WI38 (cell line): ENCODE results near the gene CCDC12.
"Not testable (repeated sequence)": the region's sequence is repeated elsewhere in the genome, so short reads cannot be mapped to it uniquely, and the experiment has no call there.

Experiments
- H3K4me3 ChIP-seq: 2 replicates; pipeline ENCODE4 v1.5.1; 2011; ENCODE audit warnings: low read depth, mild to moderate bottlenecking, control low read depth, low read length
- CTCF ChIP-seq: IDR thresholded peaks from 2 replicates; pipeline ENCODE4 v1.5.1; 2012; ENCODE audit warnings: low read depth, mild to moderate bottlenecking, control low read depth, low read length

The CCDC12 gene

DNA sequence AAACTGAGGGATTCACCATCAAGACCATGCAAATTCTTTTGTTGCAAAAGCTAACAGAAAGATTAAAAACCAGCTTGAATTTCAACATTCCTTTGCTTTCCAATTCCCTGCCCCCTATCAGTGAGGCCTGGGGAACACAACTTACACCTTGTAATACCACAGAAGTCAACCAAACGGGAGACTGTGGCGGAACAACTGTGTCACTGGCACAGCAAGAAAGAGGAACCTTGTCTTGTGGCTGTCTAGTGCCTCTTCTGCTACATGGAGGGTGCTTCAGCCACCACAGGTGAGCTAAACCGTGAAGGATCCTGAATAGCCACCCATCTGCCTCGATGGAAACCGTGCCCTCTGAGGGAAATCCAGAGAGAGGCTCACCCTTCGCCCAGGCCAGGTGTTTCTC lies 11.4 kb downstream of the CCDC12 start:
- H3K4me3 ChIP-seq, result no peak overlapping the region
- no peak for TF ChIP-seq CTCF

- H3K4me3 ChIP-seq, result not testable (repeated sequence)
These were observed 12.4 kb downstream of the CCDC12 start for GRCh38 chr3:46964038-46964590.

- no peak for TF ChIP-seq CTCF
- no peak overlapping the region for H3K4me3 ChIP-seq
These were observed 13.6 kb downstream of the CCDC12 start for GRCh38 chr3:46962990-46963389.

GRCh38 chr3:46962427-46962826 lies 14.1 kb downstream of the CCDC12 start:
- no peak for TF ChIP-seq CTCF

DNA sequence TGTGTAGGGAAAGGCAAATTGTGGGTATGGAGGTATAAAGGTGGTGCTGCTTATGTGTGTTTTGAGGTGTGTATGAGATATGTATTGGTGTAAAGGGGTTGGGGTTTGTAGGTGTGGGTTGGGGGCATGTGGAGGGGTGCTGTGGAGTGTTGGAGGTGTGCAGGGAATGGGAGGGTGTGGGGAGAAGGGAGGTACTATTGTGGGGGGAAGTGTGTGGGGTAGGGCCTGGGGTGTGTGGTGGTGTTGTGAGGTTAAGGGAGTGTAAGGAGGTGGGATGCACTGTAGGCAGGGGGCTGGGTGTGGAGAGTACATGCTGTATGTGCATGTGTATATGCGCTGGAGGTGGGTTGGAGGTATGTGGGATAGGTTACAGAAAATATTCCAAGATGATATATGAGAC lies 15.7 kb downstream of the CCDC12 start:
- no peak for TF ChIP-seq CTCF
- no peak overlapping the region for H3K4me3 ChIP-seq

More at GRCh38 chr3:46962427-46962826, 14.1 kb downstream of the CCDC12 start:
- H3K4me3 ChIP-seq, result no peak overlapping the region

- H3K4me3 ChIP-seq, result no peak overlapping the region
- TF ChIP-seq CTCF, result no peak
These were observed 16.4 kb downstream of the CCDC12 start for GRCh38 chr3:46960081-46960701.

GRCh38 chr3:46959161-46959511 lies 17.4 kb downstream of the CCDC12 start:
- H3K4me3 ChIP-seq, result no peak overlapping the region
- TF ChIP-seq CTCF, result no peak
